ENCODE measurements around the gene MUSK.

Gene MUSK

DNA sequence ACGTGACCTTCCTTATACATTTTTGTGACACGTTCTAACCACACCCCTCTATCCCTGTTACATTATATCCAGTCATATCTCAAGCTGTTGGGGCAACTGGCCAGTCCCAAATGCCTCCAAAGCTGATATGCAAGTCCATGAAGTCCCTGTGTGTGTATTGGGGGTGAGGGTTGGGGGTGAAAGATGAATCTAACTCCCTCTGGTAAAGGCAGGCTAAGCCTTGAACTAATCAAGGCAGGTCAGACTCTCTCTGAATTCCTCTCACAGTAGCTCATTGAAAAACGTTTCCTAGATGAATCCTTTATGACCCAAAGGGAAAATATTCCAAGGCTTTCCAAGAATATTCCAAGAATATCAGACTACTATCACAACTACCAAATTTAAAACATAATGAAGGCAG lies 174.4 kb downstream of the MUSK start:
- TF ChIP-seq, protein P1, sequence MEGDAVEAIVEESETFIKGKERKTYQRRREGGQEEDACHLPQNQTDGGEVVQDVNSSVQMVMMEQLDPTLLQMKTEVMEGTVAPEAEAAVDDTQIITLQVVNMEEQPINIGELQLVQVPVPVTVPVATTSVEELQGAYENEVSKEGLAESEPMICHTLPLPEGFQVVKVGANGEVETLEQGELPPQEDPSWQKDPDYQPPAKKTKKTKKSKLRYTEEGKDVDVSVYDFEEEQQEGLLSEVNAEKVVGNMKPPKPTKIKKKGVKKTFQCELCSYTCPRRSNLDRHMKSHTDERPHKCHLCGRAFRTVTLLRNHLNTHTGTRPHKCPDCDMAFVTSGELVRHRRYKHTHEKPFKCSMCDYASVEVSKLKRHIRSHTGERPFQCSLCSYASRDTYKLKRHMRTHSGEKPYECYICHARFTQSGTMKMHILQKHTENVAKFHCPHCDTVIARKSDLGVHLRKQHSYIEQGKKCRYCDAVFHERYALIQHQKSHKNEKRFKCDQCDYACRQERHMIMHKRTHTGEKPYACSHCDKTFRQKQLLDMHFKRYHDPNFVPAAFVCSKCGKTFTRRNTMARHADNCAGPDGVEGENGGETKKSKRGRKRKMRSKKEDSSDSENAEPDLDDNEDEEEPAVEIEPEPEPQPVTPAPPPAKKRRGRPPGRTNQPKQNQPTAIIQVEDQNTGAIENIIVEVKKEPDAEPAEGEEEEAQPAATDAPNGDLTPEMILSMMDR (IDR thresholded peaks at IDR 0.05; ENCODE audit: low read length, missing control alignments): no peak
- no peak overlapping the region for H3K4me3 ChIP-seq (replicated peaks; ENCODE audit: low read depth, low read length)
- no peak for DNase-seq (ENCODE audit: low read depth)

GRCh38 chr9:110844121-110844520 lies 175.5 kb downstream of the MUSK start:
- no peak overlapping the region for H3K4me3 ChIP-seq (replicated peaks; ENCODE audit: low read depth, low read length)
- DNase-seq (ENCODE audit: low read depth): no peak
- TF ChIP-seq, protein P1 (IDR thresholded peaks at IDR 0.05; ENCODE audit: low read length, missing control alignments): no peak

DNA sequence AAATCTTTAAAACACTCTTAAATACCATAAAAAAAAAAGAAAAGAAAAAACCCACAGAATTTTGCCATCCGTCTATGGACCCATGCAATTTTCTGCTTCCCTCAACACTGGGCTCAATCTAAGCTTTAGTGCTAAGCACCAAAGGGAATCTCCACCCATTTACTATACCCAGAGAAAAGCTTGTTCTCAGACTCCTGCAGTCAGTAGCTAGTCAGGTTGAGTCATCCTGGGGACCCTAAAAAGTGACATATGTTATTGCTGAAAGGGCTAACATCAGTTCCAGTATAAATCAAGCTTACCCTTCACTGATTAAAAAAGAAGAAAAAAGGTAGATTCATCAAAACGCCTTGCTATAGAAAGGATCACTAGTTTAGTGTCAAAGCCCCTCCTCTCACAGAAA lies 177.6 kb downstream of the MUSK start:
- no peak overlapping the region for H3K4me3 ChIP-seq (replicated peaks; ENCODE audit: low read depth, low read length)
- TF ChIP-seq, protein P1 (IDR thresholded peaks at IDR 0.05; ENCODE audit: low read length, missing control alignments): no peak
- no peak for DNase-seq (ENCODE audit: low read depth)

GRCh38 chr9:110847671-110848070 lies 179.1 kb downstream of the MUSK start:
- peak; percentile 85 for DNase-seq (ENCODE audit: low read depth)
- no peak overlapping the region for H3K4me3 ChIP-seq (replicated peaks; ENCODE audit: low read depth, low read length)
- TF ChIP-seq, protein P1 (IDR thresholded peaks at IDR 0.05; ENCODE audit: low read length, missing control alignments): no peak

GRCh38 chr9:110850401-110851135 lies 182.0 kb downstream of the MUSK start:
- no peak for DNase-seq (ENCODE audit: low read depth)
- TF ChIP-seq, protein P1 (IDR thresholded peaks at IDR 0.05; ENCODE audit: low read length, missing control alignments): no peak
- H3K4me3 ChIP-seq (replicated peaks; ENCODE audit: low read depth, low read length): no peak overlapping the region

All from fibroblast of pulmonary artery (primary cell).